Activated gamma-delta T cell treated with Interleukin-2 at 50 U/mL for 16 hours (primary cell): Measurements from ENCODE around the gene ZNF526.

ENCODE experiments used
- DNase-seq: peaks from one replicate; pipeline ENCODE4 v3.0.0-alpha.2; 2020

The ZNF526 gene

GRCh38 chr19:42219812-42220750, at the start of gene ZNF526:
ZNF526 (plus strand) TSS chr19:42220312; CDS start chr19:42224404, 4,092 bp downstream.
- peak; percentile 96 for DNase-seq

- no peak for DNase-seq
Measured at GRCh38 chr19:42170715-42171114, 49.4 kb upstream of the ZNF526 start.

- DNase-seq, result no peak
Measured at GRCh38 chr19:42172261-42172660, 47.9 kb upstream of the ZNF526 start.

GRCh38 chr19:42173695-42174094, 46.4 kb upstream of the ZNF526 start:
- no peak for DNase-seq

GRCh38 chr19:42174188-42174587, 45.9 kb upstream of the ZNF526 start:
- DNase-seq, result no peak

GRCh38 chr19:42174958-42175734, 45.0 kb upstream of the ZNF526 start:
- no peak for DNase-seq

- no peak for DNase-seq
Measured at GRCh38 chr19:42175952-42176648, 44.0 kb upstream of the ZNF526 start.

- no peak for DNase-seq
Measured at GRCh38 chr19:42176649-42176989, 43.5 kb upstream of the ZNF526 start.

GRCh38 chr19:42176990-42177685, 43.0 kb upstream of the ZNF526 start:
- peak; percentile 69 for DNase-seq

GRCh38 chr19:42177686-42178019, 42.5 kb upstream of the ZNF526 start:
- DNase-seq, result no peak

- no peak for DNase-seq
Measured at GRCh38 chr19:42178791-42179674, 41.1 kb upstream of the ZNF526 start.

GRCh38 chr19:42184401-42184861, 35.7 kb upstream of the ZNF526 start:
- DNase-seq, result peak; percentile 68

- no peak for DNase-seq
Measured at GRCh38 chr19:42185277-42185676, 34.8 kb upstream of the ZNF526 start.

- no peak for DNase-seq
Measured at GRCh38 chr19:42188665-42189064, 31.4 kb upstream of the ZNF526 start.

- DNase-seq, result no peak
Measured at GRCh38 chr19:42189133-42189532, 31.0 kb upstream of the ZNF526 start.

GRCh38 chr19:42191330-42191729, 28.8 kb upstream of the ZNF526 start:
- DNase-seq, result no peak

- DNase-seq, result no peak
Measured at GRCh38 chr19:42191855-42192254, 28.3 kb upstream of the ZNF526 start.

- DNase-seq, result no peak
Measured at GRCh38 chr19:42193294-42193693, 26.8 kb upstream of the ZNF526 start.

GRCh38 chr19:42193706-42194105, 26.4 kb upstream of the ZNF526 start:
- no peak for DNase-seq

GRCh38 chr19:42196011-42197001, 23.8 kb upstream of the ZNF526 start:
- DNase-seq, result no peak
